ENCODE data around the gene JKAMP. TPM values are rescaled to one million over a fixed set of nuclear protein-coding genes. Genes with fewer than 3 reads are reported as not detected.

Gene JKAMP
- total RNA-seq, 6 donors from 2014 or later = 34.2 to 59.7 (median 44.0) TPM

- TF ChIP-seq POLR2AphosphoS5 (IDR thresholded peaks at IDR 0.05) (no peak), POLR2A (IDR thresholded peaks at IDR 0.05) (no peak), CTCF (IDR thresholded peaks at IDR 0.05) (no peak), EP300 (IDR thresholded peaks at IDR 0.05) (no peak)
These were observed 8.6 kb upstream of the JKAMP start for GRCh38 chr14:59475709-59476108.

GRCh38 chr14:59478540-59478939 lies 5.8 kb upstream of the JKAMP start:
- Histone ChIP-seq H3K9me3 (no peaks in the 10 kb centered on the region), H3K27me3 (no peaks in the 10 kb centered on the region), H3K36me3 (peaks cover 0 to 41% (median 10%) of the 10 kb centered on the region in 4 donors), H3K27ac (no peak overlapping the region), H3K4me1 (peaks cover 18 to 25% (median 19%) of the 10 kb centered on the region in 4 donors), H3K4me3 (no peak overlapping the region)
- ATAC-seq (ENCODE audit: low FRiP score in 2 of 2) (no peak), DNase-seq (no peak)
- TF ChIP-seq POLR2A (IDR thresholded peaks at IDR 0.05) = no peak
- TF ChIP-seq CTCF (IDR thresholded peaks at IDR 0.05) = no peak
- no peak for TF ChIP-seq POLR2AphosphoS5 (IDR thresholded peaks at IDR 0.05)
- TF ChIP-seq EP300 (IDR thresholded peaks at IDR 0.05) = no peak
- WGBS, 2 donors = 94% methylated on average over 3 of the region's 3 CpGs

More at GRCh38 chr14:59475709-59476108, 8.6 kb upstream of the JKAMP start:
- ATAC-seq (ENCODE audit: low FRiP score in 2 of 2) (no peak), DNase-seq (no peak)
- Histone ChIP-seq H3K27ac (no peak overlapping the region), H3K27me3 (no peaks in the 10 kb centered on the region), H3K4me3 (no peak overlapping the region), H3K36me3 (peaks cover 0 to 59% (median 11%) of the 10 kb centered on the region in 4 donors), H3K9me3 (no peaks in the 10 kb centered on the region), H3K4me1 (peaks cover 0 to under 1% (median 0%) of the 10 kb centered on the region in 4 donors)
- WGBS, 2 donors = 70 to 71% methylated on average over 1 of the region's 1 CpG

GRCh38 chr14:59480166-59480565 lies 4.2 kb upstream of the JKAMP start:
- Histone ChIP-seq H3K9me3 (no peaks in the 10 kb centered on the region), H3K4me3 (no peak overlapping the region), H3K27ac (no peak overlapping the region), H3K4me1 (peaks cover 19 to 26% (median 23%) of the 10 kb centered on the region in 4 donors), H3K36me3 (peaks cover 0 to 27% (median 5%) of the 10 kb centered on the region in 4 donors), H3K27me3 (no peaks in the 10 kb centered on the region)
- no peak for ATAC-seq (ENCODE audit: low FRiP score in 2 of 2)
- WGBS, 2 donors = 44 to 54% methylated on average over 1 of the region's 1 CpG
- DNase-seq = no peak
- TF ChIP-seq EP300 (IDR thresholded peaks at IDR 0.05) (no peak), CTCF (IDR thresholded peaks at IDR 0.05) (no peak), POLR2AphosphoS5 (IDR thresholded peaks at IDR 0.05) (no peak), POLR2A (IDR thresholded peaks at IDR 0.05) (no peak)

- Histone ChIP-seq H3K4me3 (no peak overlapping the region), H3K27ac (no peak overlapping the region), H3K36me3 (peaks cover 0 to 14% (median 1%) of the 10 kb centered on the region in 4 donors), H3K4me1 (peaks cover 31 to 36% (median 35%) of the 10 kb centered on the region in 4 donors), H3K27me3 (no peaks in the 10 kb centered on the region), H3K9me3 (no peaks in the 10 kb centered on the region)
- no peak for TF ChIP-seq POLR2AphosphoS5 (IDR thresholded peaks at IDR 0.05)
- no peak for TF ChIP-seq CTCF (IDR thresholded peaks at IDR 0.05)
- TF ChIP-seq EP300 (IDR thresholded peaks at IDR 0.05) = no peak
- TF ChIP-seq POLR2A (IDR thresholded peaks at IDR 0.05) = no peak
- ATAC-seq (ENCODE audit: low FRiP score in 2 of 2) = no peak
- 92 to 95% methylated on average over 2 of the region's 2 CpGs for WGBS, 2 donors
- no peak for DNase-seq
These were observed 2.9 kb upstream of the JKAMP start for GRCh38 chr14:59481407-59481806.

All from upper lobe of left lung (tissue), 6 donors.